ENCODE measurements around the gene ZGPAT. TPM values are rescaled to one million over a fixed set of nuclear protein-coding genes. Genes with fewer than 3 reads are reported as not detected.

Gene ZGPAT
- total and polyA plus RNA-seq, 2 of the 13 experiments (the other 11 are each of a cell fraction or from before 2014, with no cell fraction given): 23.0 to 41.9 TPM

GRCh38 chr20:63658749-63659187 lies 49.1 kb upstream of the ZGPAT start (continued):
- TF ChIP-seq CBFB (CRISPR knock-in tag; IDR thresholded peaks at IDR 0.05) (no peak), ZNF557 (CRISPR knock-in tag; IDR thresholded peaks at IDR 0.05) (no peak), ZSCAN25 (CRISPR knock-in tag; IDR thresholded peaks at IDR 0.05) (peak; percentile 7; the same call in 1 of the 2 replicates), KMT2A (CRISPR knock-in tag; IDR thresholded peaks at IDR 0.05) (no peak), TBP (CRISPR knock-in tag; IDR thresholded peaks at IDR 0.05) (no peak), ZNF670 (CRISPR knock-in tag; IDR thresholded peaks at IDR 0.05; ENCODE audit: borderline replicate concordance) (0 out of 2 replicates have a peak, but pooled peaks have one; percentile 16), REL (CRISPR knock-in tag; conservative IDR thresholded peaks at IDR 0.05) (no peak), ZSCAN30 (CRISPR knock-in tag; IDR thresholded peaks at IDR 0.05) (no peak), TCF7L2 (IDR thresholded peaks at IDR 0.05; ENCODE audit: low read depth, low read length) (no peak), ZNF572 (CRISPR knock-in tag; IDR thresholded peaks at IDR 0.05) (no peak), CHD2 (IDR thresholded peaks at IDR 0.05; ENCODE audit: low read depth, low read length) (no peak), ZNF839 (CRISPR knock-in tag; IDR thresholded peaks at IDR 0.05; ENCODE audit: borderline replicate concordance) (no peak), KLF11 (CRISPR knock-in tag; IDR thresholded peaks at IDR 0.05) (no peak), TCF7 (IDR thresholded peaks at IDR 0.05; ENCODE audit: low read depth) (no peak), ZNF567 (CRISPR knock-in tag; IDR thresholded peaks at IDR 0.05; ENCODE audit: borderline replicate concordance) (no peak; the same call in 1 of the 2 replicates), NFE2L2 (IDR thresholded peaks at IDR 0.05; ENCODE audit: low read length) (no peak), MIER3 (CRISPR knock-in tag; IDR thresholded peaks at IDR 0.05; ENCODE audit: borderline replicate concordance) (no peak), CEBPG (CRISPR knock-in tag; IDR thresholded peaks at IDR 0.05) (no peak), ZNF367 (CRISPR knock-in tag; IDR thresholded peaks at IDR 0.05; ENCODE audit: borderline replicate concordance) (no peak), NR2F2 (IDR thresholded peaks at IDR 0.05; ENCODE audit: borderline replicate concordance, low read depth) (no peak), ZNF329 (CRISPR knock-in tag; IDR thresholded peaks at IDR 0.05; ENCODE audit: low read depth) (peak; percentile 53; the same call in 1 of the 2 replicates)
- TF ChIP-seq, protein P1, sequence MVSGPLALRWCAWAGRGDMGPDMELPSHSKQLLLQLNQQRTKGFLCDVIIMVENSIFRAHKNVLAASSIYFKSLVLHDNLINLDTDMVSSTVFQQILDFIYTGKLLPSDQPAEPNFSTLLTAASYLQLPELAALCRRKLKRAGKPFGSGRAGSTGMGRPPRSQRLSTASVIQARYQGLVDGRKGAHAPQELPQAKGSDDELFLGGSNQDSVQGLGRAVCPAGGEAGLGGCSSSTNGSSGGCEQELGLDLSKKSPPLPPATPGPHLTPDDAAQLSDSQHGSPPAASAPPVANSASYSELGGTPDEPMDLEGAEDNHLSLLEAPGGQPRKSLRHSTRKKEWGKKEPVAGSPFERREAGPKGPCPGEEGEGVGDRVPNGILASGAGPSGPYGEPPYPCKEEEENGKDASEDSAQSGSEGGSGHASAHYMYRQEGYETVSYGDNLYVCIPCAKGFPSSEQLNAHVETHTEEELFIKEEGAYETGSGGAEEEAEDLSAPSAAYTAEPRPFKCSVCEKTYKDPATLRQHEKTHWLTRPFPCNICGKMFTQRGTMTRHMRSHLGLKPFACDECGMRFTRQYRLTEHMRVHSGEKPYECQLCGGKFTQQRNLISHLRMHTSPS (CRISPR knock-in tag; IDR thresholded peaks at IDR 0.05; ENCODE audit: low read depth): 0 out of 2 replicates have a peak, but pooled peaks have one; percentile 3
- TF ChIP-seq, protein P2, sequence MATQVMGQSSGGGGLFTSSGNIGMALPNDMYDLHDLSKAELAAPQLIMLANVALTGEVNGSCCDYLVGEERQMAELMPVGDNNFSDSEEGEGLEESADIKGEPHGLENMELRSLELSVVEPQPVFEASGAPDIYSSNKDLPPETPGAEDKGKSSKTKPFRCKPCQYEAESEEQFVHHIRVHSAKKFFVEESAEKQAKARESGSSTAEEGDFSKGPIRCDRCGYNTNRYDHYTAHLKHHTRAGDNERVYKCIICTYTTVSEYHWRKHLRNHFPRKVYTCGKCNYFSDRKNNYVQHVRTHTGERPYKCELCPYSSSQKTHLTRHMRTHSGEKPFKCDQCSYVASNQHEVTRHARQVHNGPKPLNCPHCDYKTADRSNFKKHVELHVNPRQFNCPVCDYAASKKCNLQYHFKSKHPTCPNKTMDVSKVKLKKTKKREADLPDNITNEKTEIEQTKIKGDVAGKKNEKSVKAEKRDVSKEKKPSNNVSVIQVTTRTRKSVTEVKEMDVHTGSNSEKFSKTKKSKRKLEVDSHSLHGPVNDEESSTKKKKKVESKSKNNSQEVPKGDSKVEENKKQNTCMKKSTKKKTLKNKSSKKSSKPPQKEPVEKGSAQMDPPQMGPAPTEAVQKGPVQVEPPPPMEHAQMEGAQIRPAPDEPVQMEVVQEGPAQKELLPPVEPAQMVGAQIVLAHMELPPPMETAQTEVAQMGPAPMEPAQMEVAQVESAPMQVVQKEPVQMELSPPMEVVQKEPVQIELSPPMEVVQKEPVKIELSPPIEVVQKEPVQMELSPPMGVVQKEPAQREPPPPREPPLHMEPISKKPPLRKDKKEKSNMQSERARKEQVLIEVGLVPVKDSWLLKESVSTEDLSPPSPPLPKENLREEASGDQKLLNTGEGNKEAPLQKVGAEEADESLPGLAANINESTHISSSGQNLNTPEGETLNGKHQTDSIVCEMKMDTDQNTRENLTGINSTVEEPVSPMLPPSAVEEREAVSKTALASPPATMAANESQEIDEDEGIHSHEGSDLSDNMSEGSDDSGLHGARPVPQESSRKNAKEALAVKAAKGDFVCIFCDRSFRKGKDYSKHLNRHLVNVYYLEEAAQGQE (IDR thresholded peaks at IDR 0.05; ENCODE audit: borderline replicate concordance in 1 of 2, low read depth in 1 of 2, low read length in 2 of 2): no peak
- TF ChIP-seq, protein P3, sequence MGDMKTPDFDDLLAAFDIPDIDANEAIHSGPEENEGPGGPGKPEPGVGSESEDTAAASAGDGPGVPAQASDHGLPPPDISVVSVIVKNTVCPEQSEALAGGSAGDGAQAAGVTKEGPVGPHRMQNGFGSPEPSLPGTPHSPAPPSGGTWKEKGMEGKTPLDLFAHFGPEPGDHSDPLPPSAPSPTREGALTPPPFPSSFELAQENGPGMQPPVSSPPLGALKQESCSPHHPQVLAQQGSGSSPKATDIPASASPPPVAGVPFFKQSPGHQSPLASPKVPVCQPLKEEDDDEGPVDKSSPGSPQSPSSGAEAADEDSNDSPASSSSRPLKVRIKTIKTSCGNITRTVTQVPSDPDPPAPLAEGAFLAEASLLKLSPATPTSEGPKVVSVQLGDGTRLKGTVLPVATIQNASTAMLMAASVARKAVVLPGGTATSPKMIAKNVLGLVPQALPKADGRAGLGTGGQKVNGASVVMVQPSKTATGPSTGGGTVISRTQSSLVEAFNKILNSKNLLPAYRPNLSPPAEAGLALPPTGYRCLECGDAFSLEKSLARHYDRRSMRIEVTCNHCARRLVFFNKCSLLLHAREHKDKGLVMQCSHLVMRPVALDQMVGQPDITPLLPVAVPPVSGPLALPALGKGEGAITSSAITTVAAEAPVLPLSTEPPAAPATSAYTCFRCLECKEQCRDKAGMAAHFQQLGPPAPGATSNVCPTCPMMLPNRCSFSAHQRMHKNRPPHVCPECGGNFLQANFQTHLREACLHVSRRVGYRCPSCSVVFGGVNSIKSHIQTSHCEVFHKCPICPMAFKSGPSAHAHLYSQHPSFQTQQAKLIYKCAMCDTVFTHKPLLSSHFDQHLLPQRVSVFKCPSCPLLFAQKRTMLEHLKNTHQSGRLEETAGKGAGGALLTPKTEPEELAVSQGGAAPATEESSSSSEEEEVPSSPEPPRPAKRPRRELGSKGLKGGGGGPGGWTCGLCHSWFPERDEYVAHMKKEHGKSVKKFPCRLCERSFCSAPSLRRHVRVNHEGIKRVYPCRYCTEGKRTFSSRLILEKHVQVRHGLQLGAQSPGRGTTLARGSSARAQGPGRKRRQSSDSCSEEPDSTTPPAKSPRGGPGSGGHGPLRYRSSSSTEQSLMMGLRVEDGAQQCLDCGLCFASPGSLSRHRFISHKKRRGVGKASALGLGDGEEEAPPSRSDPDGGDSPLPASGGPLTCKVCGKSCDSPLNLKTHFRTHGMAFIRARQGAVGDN (CRISPR knock-in tag; IDR thresholded peaks at IDR 0.05): peak; percentile 52
